Measurements from ENCODE around the gene TAF10.
A peak's percentile ranks its signal among the peaks of the same experiment; 100 is the strongest.

The TAF10 gene

DNA sequence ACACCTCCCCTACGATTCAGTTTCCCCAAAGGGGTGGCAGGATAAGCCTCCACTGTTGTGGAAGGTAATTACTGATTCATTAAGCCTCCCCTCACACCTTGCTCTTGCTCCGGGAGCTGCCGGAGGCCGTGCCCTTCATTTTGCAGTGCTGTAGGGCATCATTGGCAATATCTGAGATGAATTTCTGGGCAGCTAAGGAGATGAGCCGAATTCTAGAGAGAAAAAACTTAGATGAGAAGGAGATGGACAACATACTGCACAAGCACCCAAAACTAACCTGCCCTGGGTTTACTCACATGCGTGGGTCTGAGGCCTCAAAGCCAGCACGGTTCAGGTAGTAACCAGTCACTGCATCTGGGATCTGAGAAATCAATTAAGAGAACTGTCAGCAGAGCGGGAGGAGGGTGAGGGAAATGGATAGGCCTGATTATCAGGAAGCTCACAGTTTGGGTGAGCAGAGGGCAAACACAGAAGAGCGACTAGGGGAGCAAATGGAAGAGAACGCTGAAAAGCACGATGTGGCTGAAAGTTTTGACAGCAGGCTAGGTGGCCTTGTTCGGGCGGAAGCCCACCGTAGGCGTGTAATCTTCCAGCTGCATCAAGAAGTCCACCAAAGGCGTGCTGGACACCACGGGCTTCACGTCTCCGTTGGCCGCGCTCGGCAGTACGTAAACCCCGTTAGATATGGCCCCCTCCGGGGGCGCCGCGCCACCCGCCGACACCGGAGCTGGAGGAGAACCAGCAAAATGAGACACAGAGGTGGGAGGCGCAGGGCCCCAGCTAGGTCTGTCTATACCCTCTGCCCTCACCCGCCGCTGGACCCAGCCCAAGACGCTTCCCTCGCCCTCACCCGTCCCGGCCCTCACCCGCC, 689 bp downstream of the TAF10 start:
- DNase-seq (ENCODE audit: low read depth, low spot score) = no peak
- H3K4me3 ChIP-seq = peak overlapping the region; percentile 94
- peak overlapping the region; percentile 78 for H3K9ac ChIP-seq (ENCODE audit: insufficient read length)
- H3K36me3 ChIP-seq (ENCODE audit: insufficient read depth, low read length) = peaks cover 36% of the 10 kb centered on the region
- no peaks in the 10 kb centered on the region for H3K9me3 ChIP-seq (ENCODE audit: low read depth, low read length)
- TF ChIP-seq FOXP2 (optimal IDR thresholded peaks at IDR 0.05; ENCODE audit: control extremely low read depth, extremely low read length, insufficient read depth) = no peak
- no peak; the same call in 1 of the 2 replicates for TF ChIP-seq POLR2AphosphoS5 (IDR thresholded peaks at IDR 0.05; ENCODE audit: borderline replicate concordance, low read depth, low read length)
- no peak for TF ChIP-seq EZH2 (IDR thresholded peaks at IDR 0.05)
- H3K27ac ChIP-seq = no peak overlapping the region; the same call in 1 of the 2 replicates

DNA sequence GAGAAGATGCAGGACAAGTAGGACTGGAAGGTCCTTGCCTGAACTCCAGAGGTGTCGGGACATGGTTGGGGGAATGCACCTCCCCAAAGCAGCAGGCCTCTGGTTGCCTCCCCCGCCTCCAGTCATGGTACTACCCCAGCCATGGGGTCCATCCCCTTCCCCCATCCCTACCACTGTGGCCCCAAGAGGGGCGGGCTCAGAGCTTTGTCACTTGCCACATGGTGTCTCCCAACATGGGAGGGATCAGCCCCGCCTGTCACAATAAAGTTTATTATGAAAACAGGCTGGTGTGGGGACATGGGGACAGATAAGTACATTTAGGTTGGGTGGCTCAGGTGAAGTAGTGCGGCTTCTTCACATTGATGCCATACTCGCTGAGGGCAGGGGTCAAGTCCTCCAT, 1.4 kb downstream of the TAF10 start:
- Histone ChIP-seq H3K36me3 (ENCODE audit: insufficient read depth, low read length) (peaks cover 36% of the 10 kb centered on the region), H3K9ac (ENCODE audit: insufficient read length) (no peak overlapping the region), H3K9me3 (ENCODE audit: low read depth, low read length) (no peaks in the 10 kb centered on the region), H3K4me3 (no peak overlapping the region), H3K27ac (no peak overlapping the region)
- DNase-seq (ENCODE audit: low read depth, low spot score) = no peak
- TF ChIP-seq EZH2 (IDR thresholded peaks at IDR 0.05) (no peak), POLR2AphosphoS5 (IDR thresholded peaks at IDR 0.05; ENCODE audit: borderline replicate concordance, low read depth, low read length) (no peak), FOXP2 (optimal IDR thresholded peaks at IDR 0.05; ENCODE audit: control extremely low read depth, extremely low read length, insufficient read depth) (no peak)

DNA sequence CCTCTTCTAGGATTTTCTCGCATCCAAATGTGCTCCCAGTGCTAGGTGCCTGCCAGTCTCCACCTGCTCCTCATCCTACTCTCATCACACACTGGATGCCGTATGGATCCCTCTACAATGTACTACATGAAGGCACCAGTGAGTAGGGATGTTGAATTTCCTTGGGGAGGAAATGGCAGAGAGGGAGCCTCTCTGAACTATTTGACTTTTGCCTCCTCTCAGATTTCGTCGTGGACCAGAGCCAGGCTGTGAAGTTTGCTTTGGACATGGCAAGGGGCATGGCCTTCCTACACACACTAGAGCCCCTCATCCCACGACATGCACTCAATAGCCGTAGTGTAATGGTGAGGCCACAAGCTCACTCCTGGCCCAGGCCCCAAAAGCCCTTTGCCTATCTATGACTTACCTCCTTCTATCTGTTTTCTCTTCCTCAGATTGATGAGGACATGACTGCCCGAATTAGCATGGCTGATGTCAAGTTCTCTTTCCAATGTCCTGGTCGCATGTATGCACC, 2.5 kb downstream of the TAF10 start:
- DNase-seq (ENCODE audit: low read depth, low spot score) = no peak
- Histone ChIP-seq H3K9me3 (ENCODE audit: low read depth, low read length) (no peaks in the 10 kb centered on the region), H3K27ac (no peak overlapping the region), H3K36me3 (ENCODE audit: insufficient read depth, low read length) (peaks cover 36% of the 10 kb centered on the region), H3K9ac (ENCODE audit: insufficient read length) (no peak overlapping the region), H3K4me3 (no peak overlapping the region)
- no peak for TF ChIP-seq FOXP2 (optimal IDR thresholded peaks at IDR 0.05; ENCODE audit: control extremely low read depth, extremely low read length, insufficient read depth)
- TF ChIP-seq POLR2AphosphoS5 (IDR thresholded peaks at IDR 0.05; ENCODE audit: borderline replicate concordance, low read depth, low read length) = 0 out of 2 replicates have a peak, but pooled peaks have one; percentile 5

DNA sequence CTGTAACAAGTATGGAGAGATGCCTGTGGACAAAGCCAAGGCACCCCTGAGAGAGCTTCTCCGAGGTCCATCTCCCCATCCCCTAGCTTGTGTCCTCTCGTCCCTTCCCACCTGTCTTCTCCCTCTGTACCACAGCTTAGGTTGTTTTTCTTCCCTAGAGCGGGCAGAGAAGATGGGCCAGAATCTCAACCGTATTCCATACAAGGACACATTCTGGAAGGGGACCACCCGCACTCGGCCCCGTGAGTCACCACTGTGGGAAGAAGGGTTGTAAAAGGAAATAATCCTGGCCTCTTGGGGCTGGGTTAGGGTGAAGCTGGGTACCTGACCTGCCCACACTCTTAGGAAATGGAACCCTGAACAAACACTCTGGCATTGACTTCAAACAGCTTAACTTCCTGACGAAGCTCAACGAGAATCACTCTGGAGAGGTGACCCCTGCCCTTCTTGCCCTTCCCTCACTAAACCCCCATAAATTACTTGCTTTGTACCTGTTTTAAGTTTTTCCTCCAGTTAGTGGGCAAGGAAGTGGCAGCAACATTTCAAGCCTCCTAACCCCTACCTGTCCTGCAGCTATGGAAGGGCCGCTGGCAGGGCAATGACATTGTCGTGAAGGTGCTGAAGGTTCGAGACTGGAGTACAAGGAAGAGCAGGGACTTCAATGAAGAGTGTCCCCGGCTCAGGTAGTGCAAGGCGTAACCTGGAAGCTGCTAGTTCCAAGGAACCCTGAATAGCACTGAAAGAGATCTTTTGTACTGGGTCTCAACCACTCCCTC, 3.1 kb downstream of the TAF10 start:
- Histone ChIP-seq H3K36me3 (ENCODE audit: insufficient read depth, low read length) (peaks cover 36% of the 10 kb centered on the region), H3K4me3 (no peak overlapping the region), H3K9me3 (ENCODE audit: low read depth, low read length) (no peaks in the 10 kb centered on the region), H3K27ac (no peak overlapping the region), H3K9ac (ENCODE audit: insufficient read length) (no peak overlapping the region)
- TF ChIP-seq EZH2 (IDR thresholded peaks at IDR 0.05) (no peak), POLR2AphosphoS5 (IDR thresholded peaks at IDR 0.05; ENCODE audit: borderline replicate concordance, low read depth, low read length) (0 out of 2 replicates have a peak, but pooled peaks have one; percentile 18), FOXP2 (optimal IDR thresholded peaks at IDR 0.05; ENCODE audit: control extremely low read depth, extremely low read length, insufficient read depth) (no peak)
- no peak for DNase-seq (ENCODE audit: low read depth, low spot score)

DNA sequence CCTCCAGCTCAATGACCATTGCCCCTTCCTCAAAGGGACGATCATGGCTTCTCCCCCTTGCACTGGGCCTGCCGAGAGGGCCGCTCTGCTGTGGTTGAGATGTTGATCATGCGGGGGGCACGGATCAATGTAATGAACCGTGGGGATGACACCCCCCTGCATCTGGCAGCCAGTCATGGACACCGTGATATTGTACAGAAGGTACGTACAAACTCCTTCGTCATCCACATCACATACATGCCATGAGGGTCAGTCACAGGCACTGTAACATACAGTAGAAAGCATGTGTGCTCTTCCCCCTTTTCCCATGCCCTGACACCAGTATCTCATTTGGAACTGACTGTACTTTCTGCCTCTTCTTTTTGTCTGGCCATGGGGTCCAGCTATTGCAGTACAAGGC, 4.0 kb downstream of the TAF10 start:
- Histone ChIP-seq H3K9ac (ENCODE audit: insufficient read length) (no peak overlapping the region), H3K4me3 (no peak overlapping the region), H3K9me3 (ENCODE audit: low read depth, low read length) (no peaks in the 10 kb centered on the region), H3K36me3 (ENCODE audit: insufficient read depth, low read length) (peaks cover 36% of the 10 kb centered on the region), H3K27ac (peak overlapping the region; percentile 86; the same call in 1 of the 2 replicates)
- TF ChIP-seq EZH2 (IDR thresholded peaks at IDR 0.05) (no peak), POLR2AphosphoS5 (IDR thresholded peaks at IDR 0.05; ENCODE audit: borderline replicate concordance, low read depth, low read length) (no peak)
- no peak for DNase-seq (ENCODE audit: low read depth, low spot score)

DNA sequence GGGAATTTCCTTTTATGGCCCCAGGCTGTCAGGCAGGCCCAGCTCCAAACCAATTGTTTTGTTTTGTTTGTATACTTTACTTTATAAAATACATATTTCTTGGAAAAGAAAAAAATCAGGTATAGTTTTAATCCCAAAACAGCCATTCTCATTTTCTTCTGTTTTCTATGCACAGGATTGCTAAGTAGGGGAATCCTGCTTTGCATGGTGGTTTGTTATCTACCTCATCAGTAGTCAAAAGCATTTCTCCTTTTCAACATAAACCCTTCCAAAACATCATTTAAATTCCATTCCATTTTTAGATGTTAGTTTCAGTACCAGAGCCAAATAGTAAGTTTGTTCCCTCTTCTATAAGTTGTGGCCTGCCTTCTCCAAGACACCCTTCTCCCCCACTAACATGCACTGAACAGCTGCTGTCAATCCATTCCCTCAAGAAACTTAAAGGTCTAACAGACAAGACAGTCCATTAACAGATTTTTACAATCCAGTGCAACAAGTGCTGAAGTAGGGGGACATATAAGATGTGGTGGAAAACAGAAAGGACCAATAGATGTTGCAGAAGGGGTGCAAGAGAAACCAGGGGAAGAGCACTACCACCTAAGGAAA, 4.7 kb downstream of the TAF10 start:
- Histone ChIP-seq H3K4me3 (peak overlapping the region; percentile 58), H3K27ac (peak overlapping the region; percentile 86), H3K9ac (ENCODE audit: insufficient read length) (peak overlapping the region; percentile 60), H3K9me3 (ENCODE audit: low read depth, low read length) (no peaks in the 10 kb centered on the region), H3K36me3 (ENCODE audit: insufficient read depth, low read length) (peaks cover 36% of the 10 kb centered on the region)
- DNase-seq (ENCODE audit: low read depth, low spot score) = no peak
- TF ChIP-seq EZH2 (IDR thresholded peaks at IDR 0.05) (no peak), POLR2AphosphoS5 (IDR thresholded peaks at IDR 0.05; ENCODE audit: borderline replicate concordance, low read depth, low read length) (no peak), FOXP2 (optimal IDR thresholded peaks at IDR 0.05; ENCODE audit: control extremely low read depth, extremely low read length, insufficient read depth) (no peak)

DNA sequence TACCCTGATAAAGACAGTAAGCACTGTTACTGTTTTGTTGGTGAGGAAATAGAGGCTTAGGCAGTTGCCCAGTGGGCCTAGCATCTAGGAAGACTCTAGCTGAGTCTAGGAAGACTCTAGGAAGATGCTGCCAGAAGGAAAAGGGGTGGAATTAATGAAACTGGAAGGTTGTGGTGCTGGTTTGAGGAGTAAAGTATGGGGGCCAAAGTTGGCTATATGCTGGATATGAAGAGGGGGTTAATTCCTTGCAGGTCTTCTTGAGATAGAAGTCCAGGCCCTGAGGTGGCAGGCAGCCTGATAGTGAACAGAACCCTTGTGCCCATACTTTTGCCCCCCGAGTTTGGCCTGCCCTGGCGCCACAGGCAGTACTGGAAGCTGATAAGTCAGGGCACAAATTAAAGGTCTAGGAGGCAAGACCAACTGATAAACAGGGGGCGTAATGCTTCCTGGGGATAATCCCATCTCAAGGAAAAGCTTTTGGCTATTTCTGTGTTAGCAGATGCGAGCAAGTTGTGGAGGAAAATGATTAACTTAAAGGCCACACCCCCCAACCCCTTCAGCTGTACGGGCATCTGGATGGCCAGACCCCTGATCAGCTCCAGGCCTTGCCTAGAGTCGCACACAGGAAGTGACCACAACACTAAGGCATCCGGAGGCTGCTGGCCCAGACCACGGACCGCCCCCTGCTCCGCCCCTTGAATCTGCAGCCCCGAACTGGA, 5.4 kb downstream of the TAF10 start:
- Histone ChIP-seq H3K27ac (peak overlapping the region; percentile 86), H3K36me3 (ENCODE audit: insufficient read depth, low read length) (peaks cover 37% of the 10 kb centered on the region), H3K4me3 (peak overlapping the region; percentile 58), H3K9ac (ENCODE audit: insufficient read length) (peak overlapping the region; percentile 60), H3K9me3 (ENCODE audit: low read depth, low read length) (no peaks in the 10 kb centered on the region)
- DNase-seq (ENCODE audit: low read depth, low spot score) = no peak
- TF ChIP-seq POLR2AphosphoS5 (IDR thresholded peaks at IDR 0.05; ENCODE audit: borderline replicate concordance, low read depth, low read length) = no peak
- TF ChIP-seq EZH2 (IDR thresholded peaks at IDR 0.05) = no peak
- TF ChIP-seq FOXP2 (optimal IDR thresholded peaks at IDR 0.05; ENCODE audit: control extremely low read depth, extremely low read length, insufficient read depth) = no peak
